ENCODE data around the gene MLLT3. TPM values are rescaled to one million over a fixed set of nuclear protein-coding genes. Genes with fewer than 3 reads are reported as not detected.

The MLLT3 gene
- total and polyA plus RNA-seq, 7 experiments from 2014 or later, result 40.9 to 85.3 (median 64.8) TPM

DNA sequence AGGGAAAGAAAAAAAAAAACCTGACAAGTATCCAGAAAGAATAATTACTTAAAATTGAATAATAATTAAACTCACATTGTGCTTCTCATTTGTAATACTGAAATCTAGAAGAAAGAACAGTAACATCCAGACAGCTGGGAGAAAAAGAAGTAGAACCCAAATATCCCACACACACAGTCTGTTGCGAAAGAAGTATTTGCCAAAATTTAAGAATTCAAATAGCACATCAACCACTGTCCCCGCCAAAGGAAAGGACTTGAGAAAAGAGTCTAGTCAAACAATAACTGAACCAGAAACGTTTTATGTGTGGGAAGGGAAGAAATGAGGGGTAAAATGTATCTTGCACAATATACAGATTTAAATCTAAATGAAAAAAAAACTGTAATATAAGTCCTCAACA is 202.8 kb downstream of the MLLT3 start:
- ChIA-PET POLR2A (interaction anchor here (0.7 to 1.0 kb wide), 3 partner anchors 9 to 192 kb away, joined by 3 to 10 read pairs (median 3); no protein-coding TSS in a partner anchor), CTCF (no interaction called here)
- H3K27me3 ChIP-seq (ENCODE audit: control insufficient read depth in 2 of 2, insufficient read depth in 2 of 2, low read length in 2 of 2), result no peaks in the 10 kb centered on the region
- no peak overlapping the region for H3K27ac ChIP-seq (ENCODE audit: low read depth, low read length)
- Mint-ChIP-seq H3K27ac (peak overlapping the region in 1 of 9 donors; percentile 71), H3K4me3 (no peak overlapping the region), H3K27me3 (no peaks in the 10 kb centered on the region), H3K36me3 (peaks cover 0 to 10% (median 5%) of the 10 kb centered on the region in 5 donors), H3K4me1 (peaks cover 16 to 75% (median 59%) of the 10 kb centered on the region in 7 donors), H3K9me3 (no peaks in the 10 kb centered on the region)
- H3K4me3 ChIP-seq (ENCODE audit: low read length), result no peak overlapping the region
- intact Hi-C loops (cut with micrococcal nuclease), result no loop called here
- H3K9me3 ChIP-seq (ENCODE audit: control insufficient read depth in 2 of 3, low read length in 3 of 3), result no peaks in the 10 kb centered on the region
- no peaks in the 10 kb centered on the region for H3K36me3 ChIP-seq (ENCODE audit: control insufficient read depth in 2 of 3, insufficient read depth in 3 of 3, low read length in 3 of 3)
- no peaks in the 10 kb centered on the region for H3K4me1 ChIP-seq (ENCODE audit: control insufficient read depth in 2 of 2, insufficient read depth in 2 of 2, low read length in 2 of 2)
- ATAC-seq (no peak), DNase-seq (no peak)

DNA sequence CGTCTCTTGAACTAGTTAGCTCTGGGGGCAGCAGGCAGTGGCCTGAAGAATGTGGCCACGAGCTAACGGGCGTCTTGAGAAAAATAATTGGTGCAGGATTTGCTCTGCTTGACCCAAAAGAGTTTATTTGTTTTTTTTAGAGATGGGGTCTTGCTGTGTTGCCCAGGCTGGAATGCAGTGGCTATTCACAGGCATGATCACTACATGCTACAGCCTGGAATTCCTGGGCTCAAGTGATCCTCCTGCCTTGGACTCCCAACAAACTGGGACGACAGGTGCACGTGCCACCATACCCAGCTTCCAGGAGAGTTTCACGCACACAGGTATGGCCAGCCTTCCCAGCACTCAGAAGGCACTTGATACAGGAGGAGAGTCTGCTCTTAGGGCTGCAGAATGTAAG is 203.8 kb downstream of the MLLT3 start:
- Mint-ChIP-seq H3K36me3 (peaks cover 6 to 18% (median 13%) of the 10 kb centered on the region in 5 donors), H3K4me1 (peaks cover 23 to 81% (median 69%) of the 10 kb centered on the region in 7 donors), H3K27me3 (no peaks in the 10 kb centered on the region), H3K27ac (peak overlapping the region in 3 of 9 donors; percentile 28 to 71 (median 52)), H3K9me3 (no peaks in the 10 kb centered on the region), H3K4me3 (no peak overlapping the region)
- Histone ChIP-seq H3K9me3 (ENCODE audit: control insufficient read depth in 2 of 3, low read length in 3 of 3) (no peaks in the 10 kb centered on the region), H3K4me1 (ENCODE audit: control insufficient read depth in 2 of 2, insufficient read depth in 2 of 2, low read length in 2 of 2) (no peaks in the 10 kb centered on the region), H3K4me3 (ENCODE audit: low read length) (no peak overlapping the region), H3K36me3 (ENCODE audit: control insufficient read depth in 2 of 3, insufficient read depth in 3 of 3, low read length in 3 of 3) (peaks cover 0 to 8% (median 0%) of the 10 kb centered on the region in 3 experiments), H3K27ac (ENCODE audit: low read depth, low read length) (no peak overlapping the region), H3K27me3 (ENCODE audit: control insufficient read depth in 2 of 2, insufficient read depth in 2 of 2, low read length in 2 of 2) (no peaks in the 10 kb centered on the region)
- DNase-seq, result no peak
- ChIA-PET POLR2A (interaction anchor here (1.0 kb wide), 1 partner anchor 201 kb away, joined by 3 read pairs; no protein-coding TSS in a partner anchor), CTCF (no interaction called here)
- no peak for ATAC-seq
- intact Hi-C loops (cut with micrococcal nuclease), result no loop called here

GRCh38 chr9:20417373-20418080 is 204.8 kb downstream of the MLLT3 start:
- H3K27me3 Mint-ChIP-seq, result no peaks in the 10 kb centered on the region
- ATAC-seq (no peak), DNase-seq (no peak)
- peaks cover 9 to 27% (median 20%) of the 10 kb centered on the region in 5 donors for H3K36me3 Mint-ChIP-seq
- no peak overlapping the region for H3K4me3 ChIP-seq (ENCODE audit: low read length)
- no peak overlapping the region for H3K4me3 Mint-ChIP-seq
- H3K36me3 ChIP-seq (ENCODE audit: control insufficient read depth in 2 of 3, insufficient read depth in 3 of 3, low read length in 3 of 3), result peaks cover 0 to 16% (median 0%) of the 10 kb centered on the region in 3 experiments
- no peaks in the 10 kb centered on the region for H3K9me3 ChIP-seq (ENCODE audit: control insufficient read depth in 2 of 3, low read length in 3 of 3)
- peaks cover 21 to 82% (median 68%) of the 10 kb centered on the region in 7 donors for H3K4me1 Mint-ChIP-seq
- no peak overlapping the region for H3K27ac ChIP-seq (ENCODE audit: low read depth, low read length)
- no peaks in the 10 kb centered on the region for H3K9me3 Mint-ChIP-seq
- intact Hi-C loops (cut with micrococcal nuclease), result no loop called here
- ChIA-PET POLR2A (interaction anchor here (1.0 to 1.4 kb wide), 2 partner anchors 202 to 205 kb away, joined by 3 to 5 read pairs; partner anchors contain the start of gene MLLT3), CTCF (no interaction called here)
- H3K4me1 ChIP-seq (ENCODE audit: control insufficient read depth in 2 of 2, insufficient read depth in 2 of 2, low read length in 2 of 2), result no peaks in the 10 kb centered on the region
- peak overlapping the region in 2 of 9 donors; percentile 15 to 22 for H3K27ac Mint-ChIP-seq
- H3K27me3 ChIP-seq (ENCODE audit: control insufficient read depth in 2 of 2, insufficient read depth in 2 of 2, low read length in 2 of 2), result no peaks in the 10 kb centered on the region

- Mint-ChIP-seq H3K9me3 (peaks cover 0 to 5% (median 0%) of the 10 kb centered on the region in 11 donors), H3K36me3 (peaks cover 9 to 44% (median 28%) of the 10 kb centered on the region in 5 donors), H3K4me3 (no peak overlapping the region), H3K27me3 (no peaks in the 10 kb centered on the region), H3K27ac (peak overlapping the region; percentile 23 to 88 (median 46)), H3K4me1 (peaks cover 22 to 91% (median 75%) of the 10 kb centered on the region in 7 donors)
- CTCF ChIA-PET, result no interaction called here
- Histone ChIP-seq H3K9me3 (ENCODE audit: control insufficient read depth in 2 of 3, low read length in 3 of 3) (no peaks in the 10 kb centered on the region), H3K4me3 (ENCODE audit: low read length) (no peak overlapping the region), H3K27ac (ENCODE audit: low read depth, low read length) (no peak overlapping the region), H3K4me1 (ENCODE audit: control insufficient read depth in 2 of 2, insufficient read depth in 2 of 2, low read length in 2 of 2) (peaks cover 0 to 15% of the 10 kb centered on the region in 2 donors), H3K27me3 (ENCODE audit: control insufficient read depth in 2 of 2, insufficient read depth in 2 of 2, low read length in 2 of 2) (no peaks in the 10 kb centered on the region), H3K36me3 (ENCODE audit: control insufficient read depth in 2 of 3, insufficient read depth in 3 of 3, low read length in 3 of 3) (peaks cover 0 to 16% (median 0%) of the 10 kb centered on the region in 3 experiments)
- DNase-seq (no peak), ATAC-seq (no peak)
- POLR2A ChIA-PET, result interaction anchor here (0.6 kb wide), 1 partner anchor 613 kb away, joined by 3 read pairs; no protein-coding TSS in a partner anchor
- intact Hi-C loops (cut with micrococcal nuclease), result no loop called here
These were observed 208.1 kb downstream of the MLLT3 start for GRCh38 chr9:20414150-20414549.

- peaks cover 0 to 5% (median 0%) of the 10 kb centered on the region in 11 donors for H3K9me3 Mint-ChIP-seq
- intact Hi-C loops (cut with micrococcal nuclease), result loop anchor here in 1 of 2 donors (2.0 kb wide), 1 partner anchor 15 kb away; no protein-coding TSS in a partner anchor
These were observed 212.8 kb downstream of the MLLT3 start for GRCh38 chr9:20409321-20410092.

GRCh38 chr9:20408513-20408912 is 213.8 kb downstream of the MLLT3 start:
- Mint-ChIP-seq H3K4me3 (peak overlapping the region; percentile 46 to 82 (median 64)), H3K36me3 (peaks cover 2 to 43% (median 32%) of the 10 kb centered on the region in 5 donors), H3K9me3 (peaks cover 0 to 5% (median 0%) of the 10 kb centered on the region in 11 donors), H3K27me3 (no peaks in the 10 kb centered on the region), H3K27ac (peak overlapping the region; percentile 7 to 88 (median 69)), H3K4me1 (peaks cover 20 to 95% (median 83%) of the 10 kb centered on the region in 7 donors)
- ATAC-seq, result no peak
- Histone ChIP-seq H3K4me1 (ENCODE audit: control insufficient read depth in 2 of 2, insufficient read depth in 2 of 2, low read length in 2 of 2) (peaks cover 0 to 24% of the 10 kb centered on the region in 2 donors), H3K36me3 (ENCODE audit: control insufficient read depth in 2 of 3, insufficient read depth in 3 of 3, low read length in 3 of 3) (peaks cover 0 to 9% (median 0%) of the 10 kb centered on the region in 3 experiments), H3K27ac (ENCODE audit: low read depth, low read length) (no peak overlapping the region), H3K4me3 (ENCODE audit: low read length) (no peak overlapping the region), H3K27me3 (ENCODE audit: control insufficient read depth in 2 of 2, insufficient read depth in 2 of 2, low read length in 2 of 2) (no peaks in the 10 kb centered on the region), H3K9me3 (ENCODE audit: control insufficient read depth in 2 of 3, low read length in 3 of 3) (no peaks in the 10 kb centered on the region)
- intact Hi-C loops (cut with micrococcal nuclease), result loop anchor here in 1 of 2 donors (2.0 kb wide), 1 partner anchor 14 kb away; no protein-coding TSS in a partner anchor
- ChIA-PET POLR2A (interaction anchor here (1.3 to 1.5 kb wide), 3 partner anchors 47 to 214 kb away, joined by 3 to 7 read pairs (median 5); partner anchors contain the start of gene MLLT3), CTCF (interaction anchor here (0.8 to 2.5 kb wide), 3 partner anchors 11 to 533 kb away, joined by 3 to 8 read pairs (median 4); no protein-coding TSS in a partner anchor)
- no peak for DNase-seq

More at GRCh38 chr9:20409321-20410092, 212.8 kb downstream of the MLLT3 start:
- H3K27me3 Mint-ChIP-seq, result no peaks in the 10 kb centered on the region
- H3K4me1 Mint-ChIP-seq, result peaks cover 24 to 95% (median 82%) of the 10 kb centered on the region in 7 donors
- Histone ChIP-seq H3K4me1 (ENCODE audit: control insufficient read depth in 2 of 2, insufficient read depth in 2 of 2, low read length in 2 of 2) (peaks cover 0 to 24% of the 10 kb centered on the region in 2 donors), H3K27ac (ENCODE audit: low read depth, low read length) (no peak overlapping the region), H3K36me3 (ENCODE audit: control insufficient read depth in 2 of 3, insufficient read depth in 3 of 3, low read length in 3 of 3) (peaks cover 0 to 16% (median 0%) of the 10 kb centered on the region in 3 experiments), H3K27me3 (ENCODE audit: control insufficient read depth in 2 of 2, insufficient read depth in 2 of 2, low read length in 2 of 2) (no peaks in the 10 kb centered on the region), H3K4me3 (ENCODE audit: low read length) (no peak overlapping the region), H3K9me3 (ENCODE audit: control insufficient read depth in 2 of 3, low read length in 3 of 3) (no peaks in the 10 kb centered on the region)
- ATAC-seq (no peak), DNase-seq (no peak)
- H3K4me3 Mint-ChIP-seq, result peak overlapping the region; percentile 29 to 82 (median 64)
- CTCF ChIA-PET, result no interaction called here
- peak overlapping the region in 8 of 9 donors; percentile 19 to 88 (median 72) for H3K27ac Mint-ChIP-seq
- H3K36me3 Mint-ChIP-seq, result peaks cover 9 to 51% (median 39%) of the 10 kb centered on the region in 5 donors
- POLR2A ChIA-PET, result interaction anchor here (1.3 to 2.3 kb wide), 3 partner anchors 12 to 213 kb away, joined by 5 to 9 read pairs (median 7); partner anchors contain the start of gene MLLT3
